HepG2 (cell line): ENCODE measurements around the gene DDX1. TPM values are rescaled to one million over a fixed set of nuclear protein-coding genes. Genes with fewer than 3 reads are reported as not detected.
A peak's percentile ranks its signal among the peaks of the same experiment; 100 is the strongest.

Source experiments
- ATAC-seq: fragments of 200-7000 bp; cut with Tn5 transposase; 3 replicates; pipeline ENCODE4 v1.9.1; 2020; ENCODE audit warnings: mild to moderate bottlenecking, moderate library complexity
- BruUV-seq: library from RNA; stranded (reverse); fragments of 400-500 nt; replicated peaks from 2 replicates; lab custom pipeline; 2021; lab: Mats Ljungman, UMichigan
- CTCF ChIA-PET: fragments of 300-600 bp; formaldehyde crosslinking; extraction: SDS; loops from one replicate; lab custom pipeline; 2021; ENCODE audit warnings: low total read pairs, inconsistent platforms, low intra/inter-chr PET ratio; lab: Yijun Ruan, JAX
- POLR2A ChIA-PET: fragments of 350-600 bp; sonication (Branson Sonifier 250); formaldehyde crosslinking; loops from one replicate; lab custom pipeline; 2020; ENCODE audit warnings: antibody characterized with exemption, inconsistent platforms; lab: Yijun Ruan, JAX
- DNase-seq: peaks from one replicate; pipeline ENCODE4 v3.0.0-alpha.2; 2015; ENCODE audit warnings: low spot score
- FAIRE-seq: peaks from 3 replicates; lab custom pipeline; 2011; peaks lifted over from hg19 to GRCh38; lab: Jason Lieb, UNC
- H2AFZ ChIP-seq: one replicate; pipeline ENCODE4 v1.6.1; 2011; ENCODE audit warnings: low read length, inconsistent platforms
- H3K27ac ChIP-seq: fragments of 300-600 bp; 3 replicates; pipeline ENCODE4 v1.8.0; 2011; ENCODE audit warnings: mixed run types, mild to moderate bottlenecking, mixed read lengths, low read length, inconsistent platforms; ENCODE audit not compliant: insufficient read depth; ENCODE audit errors: extremely low read length
- H3K27me3 ChIP-seq, 2 experiments: fragments of 200-600 bp in 1 of 2; 2 replicates in 1 of 2; 3 replicates in 1 of 2; pipeline versions ENCODE4 v1.6.0 to v1.8.0; 2011; ENCODE audit warnings: low read length in 2 of 2, mild to moderate bottlenecking in 2 of 2, moderate library complexity in 2 of 2, inconsistent platforms in 1 of 2; ENCODE audit not compliant: insufficient read depth in 2 of 2, control insufficient read depth in 1 of 2
- H3K36me3 ChIP-seq, 2 experiments: fragments of 200-600 bp in 1 of 2; replicated peaks in 1 of 2; 2 replicates in 1 of 2; 3 replicates in 1 of 2; pipeline versions ENCODE4 v1.5.1 to v1.8.0; 2011; ENCODE audit warnings: low read length in 2 of 2, inconsistent platforms in 1 of 2; ENCODE audit not compliant: insufficient read depth in 2 of 2, control insufficient read depth in 1 of 2
- H3K4me1 ChIP-seq: 2 replicates; pipeline ENCODE4 v1.5.1; 2012; ENCODE audit warnings: low read length, inconsistent platforms; ENCODE audit not compliant: insufficient read depth
- H3K4me2 ChIP-seq: 2 replicates; pipeline ENCODE4 v1.6.0; 2011; ENCODE audit warnings: low read depth, low read length, inconsistent platforms
- H3K4me3 ChIP-seq, 3 experiments: fragments of 200-600 bp in 1 of 3; sonication (generic), shearing (Covaris generic) in 1 of 3; replicated peaks in 1 of 3; 2 replicates each; pipeline ENCODE4 v1.5.1; 2011 to 2016; ENCODE audit warnings: low read length in 3 of 3, inconsistent platforms in 2 of 3, low read depth in 2 of 3, mild to moderate bottlenecking in 2 of 3, control low read depth in 1 of 3, mixed read lengths in 1 of 3; ENCODE audit not compliant: insufficient read depth in 1 of 3
- H3K79me2 ChIP-seq: one replicate; pipeline ENCODE4 v1.6.1; 2011; ENCODE audit warnings: low read length, inconsistent platforms; ENCODE audit not compliant: insufficient read depth
- H3K9ac ChIP-seq: 2 replicates; pipeline ENCODE4 v1.6.0; 2011; ENCODE audit warnings: mild to moderate bottlenecking, low read depth, low read length, inconsistent platforms; ENCODE audit not compliant: insufficient read depth
- H3K9me3 ChIP-seq: 2 replicates; pipeline ENCODE4 v1.5.1; 2012; ENCODE audit warnings: mild to moderate bottlenecking, low read length
- H4K20me1 ChIP-seq: 2 replicates; pipeline ENCODE4 v1.6.0; 2011; ENCODE audit warnings: inconsistent platforms, mild to moderate bottlenecking, low read length, moderate library complexity; ENCODE audit not compliant: insufficient read depth
- ARID4A ChIP-seq: sonication (generic); formaldehyde crosslinking; IDR thresholded peaks from 2 replicates; pipeline ENCODE4 v1.5.0; 2020; ENCODE audit warnings: mild to moderate bottlenecking, missing genetic modification reagents, borderline replicate concordance
- HOXA5 ChIP-seq: sonication (generic); formaldehyde crosslinking; IDR thresholded peaks from 2 replicates; pipeline ENCODE4 v1.4.0; 2020; ENCODE audit warnings: missing genetic modification reagents
- KAT7 ChIP-seq: IDR thresholded peaks from 2 replicates; pipeline ENCODE4 v1.6.1; 2018; ENCODE audit warnings: borderline replicate concordance, missing compliant biosample characterization
- NFE2L2 ChIP-seq: fragments of 150-350 bp; IDR thresholded peaks from 2 replicates; pipeline ENCODE4 v1.6.1; 2014; ENCODE audit warnings: low read length
- TBX2 ChIP-seq: sonication (generic); formaldehyde crosslinking; IDR thresholded peaks from 2 replicates; pipeline ENCODE4 v1.5.0; 2020; ENCODE audit warnings: missing genetic modification reagents, mild to moderate bottlenecking, borderline replicate concordance
- TFDP2 ChIP-seq: sonication (generic); formaldehyde crosslinking; IDR thresholded peaks from 2 replicates; pipeline ENCODE4 v1.4.0; 2020; ENCODE audit warnings: missing genetic modification reagents
- TRAFD1 ChIP-seq: sonication (generic); formaldehyde crosslinking; IDR thresholded peaks from 2 replicates; pipeline ENCODE4 v1.5.1; 2020; ENCODE audit warnings: missing genetic modification reagents, mild to moderate bottlenecking, borderline replicate concordance
- ZBTB46 ChIP-seq: sonication (generic); formaldehyde crosslinking; IDR thresholded peaks from 2 replicates; pipeline ENCODE4 v1.4.0; 2020; ENCODE audit warnings: mild to moderate bottlenecking, missing genetic modification reagents, borderline replicate concordance
- ZNF556 ChIP-seq: sonication (generic); formaldehyde crosslinking; IDR thresholded peaks from 2 replicates; pipeline ENCODE4 v1.4.0; 2020; ENCODE audit warnings: mild to moderate bottlenecking, missing genetic modification reagents, borderline replicate concordance
- ZXDC ChIP-seq: sonication (generic); formaldehyde crosslinking; IDR thresholded peaks from 2 replicates; pipeline ENCODE4 v1.5.0; 2020; ENCODE audit warnings: mild to moderate bottlenecking, missing genetic modification reagents
- WGBS: methylation state at CpG from one replicate; pipeline ENCODE4 v1.1.6; 2017; ENCODE audit warnings: low lambda C conversion rate; 5-methylcytosine and 5-hydroxymethylcytosine counted together
- in situ Hi-C: cut with HindIII; loops from 2 replicates; pipeline ENCODE4 v1.10.0; 2017; ENCODE audit warnings: low pct_unique_long_range_greater_than_20kb; ENCODE audit not compliant: extremely low pct_ligation_motif_present
- intact Hi-C: fragments of 100-400 bp; cut with micrococcal nuclease; formaldehyde crosslinking; loops from one replicate; pipeline ENCODE4 v1.10.0; 2022; ENCODE audit not compliant: unreplicated experiment
- polyA plus RNA-seq, 8 experiments: library from polyadenylated mRNA; depleted of rRNA in 3 of 8; stranded (reverse) in 7 of 8; unstranded in 1 of 8; fragments of >200 nt; fragmentation: Illumina TruSeq in 4 of 8; extraction: Trizol in 4 of 8; gene quantifications; 2 replicates each; pipeline versions ENCODE4 v1.2.1 to v1.2.3, GENCODE V29; 2011 to 2016; ENCODE audit warnings: low read depth in 4 of 8, missing spikeins in 1 of 8, mixed read lengths in 1 of 8; ENCODE audit not compliant: insufficient read depth in 1 of 8
- total RNA-seq, 5 experiments: library from RNA; depleted of rRNA; stranded (reverse); fragments of >200 nt; fragmentation: Illumina TruSeq; extraction: Trizol; gene quantifications; 2 replicates each; pipeline ENCODE4 v1.2.3, GENCODE V29; 2016; ENCODE audit warnings: low read depth in 1 of 5

DDX1 gene
- total and polyA plus RNA-seq, 2 of the 13 experiments (the other 11 are each of a cell fraction or from before 2014, with no cell fraction given): 81.6 to 130 TPM

- ChIA-PET POLR2A (interaction anchor here (0.6 to 2.1 kb wide), 6 partner anchors 11 to 126 kb away, joined by 3 to 7 read pairs (median 4); no protein-coding TSS in a partner anchor), CTCF (no interaction called here)
- Histone ChIP-seq H3K36me3 (no peaks in the 10 kb centered on the region), H3K27me3 (peaks cover 0 to 9% of the 10 kb centered on the region in 2 experiments; a peak in 2 of 5 replicates), H3K9me3 (no peaks in the 10 kb centered on the region), H3K9ac (peak within 1 kb of the TSS; percentile 89), H3K4me1 (peaks cover 46% of the 10 kb centered on the region), H2AFZ (peak within 1 kb of the TSS; percentile 92), H3K4me2 (peak within 1 kb of the TSS; percentile 85), H3K27ac (peak within 1 kb of the TSS; percentile 70), H4K20me1 (no peaks in the 10 kb centered on the region), H3K79me2 (peaks cover 46% of the 10 kb centered on the region), H3K4me3 (peak within 1 kb of the TSS; percentile 92 to 95 (median 93))
- FAIRE-seq (no peak), ATAC-seq (peak; percentile 89), DNase-seq (peak; percentile 85)
- in situ Hi-C loops: no loop called here
- 0% methylated on average over 17 of the region's 30 CpGs for WGBS
- no TSS peak for BruUV-seq
- intact Hi-C loops: loop anchor here (1.0 to 2.0 kb wide), 2 partner anchors 13 to 30 kb away; partner anchors contain the start of gene DDX1
- TF ChIP-seq KAT7 (CRISPR knock-in tag) (peak; percentile 60; the same call in 1 of the 2 replicates), TRAFD1 (CRISPR knock-in tag) (no peak), ARID4A (CRISPR knock-in tag) (peak; percentile 96), TFDP2 (CRISPR knock-in tag) (no peak), ZBTB46 (0 out of 2 replicates have a peak, but pooled peaks have one; percentile 52), TBX2 (CRISPR knock-in tag) (peak; percentile 60; the same call in 1 of the 2 replicates), ZXDC (CRISPR knock-in tag) (no peak), NFE2L2 (no peak; the same call in 1 of the 2 replicates), ZNF556 (CRISPR knock-in tag) (peak; percentile 97), HOXA5 (CRISPR knock-in tag) (peak; percentile 62; the same call in 1 of the 2 replicates)
These were observed 30.6 kb upstream of the DDX1 start, which contains the start of gene NBAS for GRCh38 chr2:15560988-15561573. TSS of gene NBAS (minus strand) at chr2:15561334. CDS start at chr2:15561304, 30 bp downstream.
